ENCODE results near the gene ANKLE2.
"Not testable (repeated sequence)": the region's sequence is repeated elsewhere in the genome, so short reads cannot be mapped to it uniquely, and the experiment has no call there.

Gene ANKLE2

DNA sequence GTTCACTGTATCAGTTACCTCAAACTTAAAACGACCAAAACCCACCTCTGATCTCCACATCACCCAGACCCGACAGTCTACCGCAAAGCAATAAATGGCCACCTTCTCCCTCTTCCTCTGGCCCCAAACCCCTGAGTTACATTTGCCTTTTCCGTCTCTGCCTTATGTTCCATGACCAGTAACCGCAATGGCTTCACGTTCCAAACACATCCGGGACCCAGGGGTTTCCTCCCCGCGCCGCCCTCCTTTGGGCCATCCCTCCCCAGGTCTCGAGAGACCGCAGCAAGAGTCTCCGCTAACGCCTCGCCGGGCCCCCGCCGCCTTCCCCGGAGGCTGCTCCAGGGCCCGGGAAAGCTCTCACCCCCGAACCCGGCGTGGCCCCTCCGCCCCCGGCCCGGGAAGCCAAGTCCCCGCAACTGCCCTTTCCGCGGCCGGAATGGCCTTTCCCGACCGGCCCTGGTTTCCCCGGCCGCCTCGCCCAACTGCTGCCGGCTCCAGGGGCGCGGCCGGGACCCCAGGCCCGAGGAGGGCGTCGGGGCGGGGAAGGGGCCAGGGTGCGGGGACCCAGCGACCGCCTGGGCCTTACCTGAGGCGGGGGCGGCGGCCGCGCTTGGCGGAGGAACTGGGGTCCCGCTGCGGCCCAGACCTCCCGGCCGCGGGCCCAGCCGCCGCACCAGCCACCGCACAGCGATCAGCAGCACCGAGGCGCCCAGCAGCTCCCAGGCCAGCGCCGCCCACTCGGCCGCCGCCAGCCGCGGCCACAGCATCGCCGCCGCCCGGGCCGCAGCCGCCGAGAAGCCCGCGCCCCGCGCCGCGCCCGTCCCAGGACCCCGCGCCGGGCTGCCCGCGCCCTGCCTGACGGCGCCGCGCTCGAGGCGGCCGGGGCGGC, at the start of gene ANKLE2:
Gene ANKLE2, minus strand, starts transcription at position 801 of the 889 bp plus-strand sequence. Its CDS starts 34 bp downstream, at position 767.
- H3K9me3 ChIP-seq (ENCODE audit: severe bottlenecking) = no peaks in the 10 kb centered on the region
- peaks cover 29% of the 10 kb centered on the region for H3K36me3 ChIP-seq
- no peak for TF ChIP-seq CTCF (IDR thresholded peaks at IDR 0.05; ENCODE audit: low read depth, low read length)
- no peaks in the 10 kb centered on the region for H3K27me3 ChIP-seq (ENCODE audit: insufficient read depth, low read depth, severe bottlenecking)
- peak; percentile 33 for DNase-seq
- H3K27ac ChIP-seq = peak within 1 kb of the TSS; percentile 99
- H3K4me3 ChIP-seq (ENCODE audit: low read depth, low read length) = peak within 1 kb of the TSS; percentile 96

- H3K9me3 ChIP-seq (ENCODE audit: severe bottlenecking); H3K4me3 ChIP-seq (ENCODE audit: low read depth, low read length); H3K27me3 ChIP-seq (ENCODE audit: insufficient read depth, low read depth, severe bottlenecking); H3K27ac ChIP-seq: not testable (repeated sequence)
- H3K36me3 ChIP-seq = peaks cover 55% of the 10 kb centered on the region
- peak; percentile 83 for DNase-seq
- TF ChIP-seq CTCF (IDR thresholded peaks at IDR 0.05; ENCODE audit: low read depth, low read length) = peak; percentile 69
Measured at GRCh38 chr12:132809391-132809790, 47.8 kb upstream of the ANKLE2 start.

DNA sequence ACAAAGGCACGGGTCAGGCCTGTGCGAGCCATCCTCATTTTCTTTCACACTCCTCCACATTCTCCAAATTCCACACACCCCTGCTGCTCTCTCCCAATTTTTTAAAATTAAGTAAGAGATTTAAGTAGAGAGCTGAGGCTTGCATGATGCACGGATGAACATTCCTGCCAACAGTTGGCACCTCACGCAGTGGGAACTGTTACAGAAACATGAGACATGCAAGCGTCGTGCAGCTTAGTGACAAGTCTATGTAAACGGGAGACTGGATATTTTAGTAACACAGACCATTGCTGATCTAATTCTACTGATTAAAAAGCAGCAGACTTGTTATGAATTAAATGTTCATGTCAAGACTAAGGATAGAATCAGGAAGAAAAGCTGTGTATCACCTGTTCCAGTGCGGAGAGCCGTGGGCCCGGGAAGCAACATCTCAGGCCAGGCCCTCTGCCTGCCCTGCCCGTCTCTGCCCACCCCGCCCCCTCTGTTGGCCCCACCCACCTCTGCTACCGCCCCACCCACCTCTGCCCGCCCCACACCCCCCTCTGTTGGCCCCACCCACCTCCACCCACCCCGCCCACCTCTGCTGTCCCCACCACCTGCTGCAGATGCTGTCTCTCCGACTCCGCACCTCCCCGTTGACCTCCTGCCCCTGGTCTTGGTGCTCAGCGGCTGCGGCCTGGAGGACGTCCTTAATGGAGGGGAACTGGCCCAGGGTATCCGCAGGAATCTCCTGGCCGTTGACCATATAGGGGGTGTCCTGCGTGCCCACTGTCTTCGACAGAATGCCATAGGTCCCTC, 45.9 kb upstream of the ANKLE2 start:
- H3K36me3 ChIP-seq = peaks cover 61% of the 10 kb centered on the region
- H3K9me3 ChIP-seq (ENCODE audit: severe bottlenecking) = no peaks in the 10 kb centered on the region
- H3K4me3 ChIP-seq (ENCODE audit: low read depth, low read length) = no peak overlapping the region
- H3K27me3 ChIP-seq (ENCODE audit: insufficient read depth, low read depth, severe bottlenecking) = no peaks in the 10 kb centered on the region
- peak; percentile 43 for DNase-seq
- H3K27ac ChIP-seq = no peak overlapping the region
- TF ChIP-seq CTCF (IDR thresholded peaks at IDR 0.05; ENCODE audit: low read depth, low read length) = no peak

DNA sequence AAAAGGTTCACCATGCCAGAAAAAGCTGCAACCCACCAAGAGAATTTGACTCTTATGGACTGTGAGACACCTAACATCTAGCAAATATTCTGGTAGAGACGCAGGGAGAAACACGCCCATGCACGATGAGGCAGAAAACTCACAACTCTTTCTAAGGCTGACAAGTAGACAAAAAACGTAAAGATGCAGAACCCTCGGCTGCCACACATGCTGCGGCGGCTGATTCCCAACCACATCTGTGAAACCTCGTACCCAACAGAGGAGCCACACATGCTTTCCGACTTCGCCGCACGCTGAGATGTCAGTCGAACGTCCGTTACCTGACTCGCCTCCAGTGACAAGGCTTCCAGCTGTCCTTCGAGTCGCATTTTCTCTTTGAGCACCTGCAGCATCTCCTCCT, 45.2 kb upstream of the ANKLE2 start:
- no peaks in the 10 kb centered on the region for H3K9me3 ChIP-seq (ENCODE audit: severe bottlenecking)
- no peak overlapping the region for H3K4me3 ChIP-seq (ENCODE audit: low read depth, low read length)
- TF ChIP-seq CTCF (IDR thresholded peaks at IDR 0.05; ENCODE audit: low read depth, low read length) = no peak
- no peaks in the 10 kb centered on the region for H3K27me3 ChIP-seq (ENCODE audit: insufficient read depth, low read depth, severe bottlenecking)
- no peak overlapping the region for H3K27ac ChIP-seq
- H3K36me3 ChIP-seq = peaks cover 58% of the 10 kb centered on the region
- no peak for DNase-seq

- TF ChIP-seq CTCF (IDR thresholded peaks at IDR 0.05; ENCODE audit: low read depth, low read length) = no peak
- Histone ChIP-seq H3K9me3 (ENCODE audit: severe bottlenecking) (no peaks in the 10 kb centered on the region), H3K27ac (no peak overlapping the region), H3K36me3 (peaks cover 71% of the 10 kb centered on the region), H3K27me3 (ENCODE audit: insufficient read depth, low read depth, severe bottlenecking) (no peaks in the 10 kb centered on the region), H3K4me3 (ENCODE audit: low read depth, low read length) (no peak overlapping the region)
- peak; percentile 23 for DNase-seq
Measured at GRCh38 chr12:132804426-132804861, 42.8 kb upstream of the ANKLE2 start.

All from WERI-Rb-1 (cell line).